C4-2B (cell line): ENCODE data around the gene ZNF521.

Source experiments
- H3K27ac ChIP-seq: fragments of 450-650 bp; 2 replicates; pipeline ENCODE4 v1.5.1; 2017
- ZFX ChIP-seq: fragments of 450-650 bp; IDR thresholded peaks from 2 replicates; pipeline ENCODE4 v1.6.1; 2017
- TF ChIP-seq, protein P1 (sequence below): fragments of 450-650 bp; conservative IDR thresholded peaks from 2 replicates; pipeline ENCODE4 v1.5.1; 2017; ENCODE audit warnings: mild to moderate bottlenecking

The ZNF521 gene

DNA sequence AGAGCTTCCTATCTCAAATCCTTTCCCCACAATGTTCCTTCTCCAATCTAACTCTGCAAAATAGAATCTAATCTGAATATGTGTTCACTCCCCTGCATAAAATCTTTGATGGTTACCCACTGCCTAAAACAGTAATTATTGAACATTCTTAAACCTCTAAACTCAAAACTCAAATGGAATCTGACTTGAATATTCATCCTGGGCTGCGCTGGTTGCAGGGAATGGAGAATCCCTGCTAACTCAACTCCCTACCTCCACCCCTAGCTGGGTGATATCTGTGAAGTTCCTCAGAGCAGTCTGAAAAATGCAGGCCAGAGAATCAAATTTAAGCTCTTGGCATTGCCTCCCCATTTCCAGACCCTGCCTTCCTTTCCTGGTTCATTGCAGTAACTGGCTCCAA, 44.8 kb downstream of the ZNF521 start:
- TF ChIP-seq ZFX, result no peak
- TF ChIP-seq, protein P1, sequence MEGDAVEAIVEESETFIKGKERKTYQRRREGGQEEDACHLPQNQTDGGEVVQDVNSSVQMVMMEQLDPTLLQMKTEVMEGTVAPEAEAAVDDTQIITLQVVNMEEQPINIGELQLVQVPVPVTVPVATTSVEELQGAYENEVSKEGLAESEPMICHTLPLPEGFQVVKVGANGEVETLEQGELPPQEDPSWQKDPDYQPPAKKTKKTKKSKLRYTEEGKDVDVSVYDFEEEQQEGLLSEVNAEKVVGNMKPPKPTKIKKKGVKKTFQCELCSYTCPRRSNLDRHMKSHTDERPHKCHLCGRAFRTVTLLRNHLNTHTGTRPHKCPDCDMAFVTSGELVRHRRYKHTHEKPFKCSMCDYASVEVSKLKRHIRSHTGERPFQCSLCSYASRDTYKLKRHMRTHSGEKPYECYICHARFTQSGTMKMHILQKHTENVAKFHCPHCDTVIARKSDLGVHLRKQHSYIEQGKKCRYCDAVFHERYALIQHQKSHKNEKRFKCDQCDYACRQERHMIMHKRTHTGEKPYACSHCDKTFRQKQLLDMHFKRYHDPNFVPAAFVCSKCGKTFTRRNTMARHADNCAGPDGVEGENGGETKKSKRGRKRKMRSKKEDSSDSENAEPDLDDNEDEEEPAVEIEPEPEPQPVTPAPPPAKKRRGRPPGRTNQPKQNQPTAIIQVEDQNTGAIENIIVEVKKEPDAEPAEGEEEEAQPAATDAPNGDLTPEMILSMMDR, result no peak
- no peak overlapping the region for H3K27ac ChIP-seq

DNA sequence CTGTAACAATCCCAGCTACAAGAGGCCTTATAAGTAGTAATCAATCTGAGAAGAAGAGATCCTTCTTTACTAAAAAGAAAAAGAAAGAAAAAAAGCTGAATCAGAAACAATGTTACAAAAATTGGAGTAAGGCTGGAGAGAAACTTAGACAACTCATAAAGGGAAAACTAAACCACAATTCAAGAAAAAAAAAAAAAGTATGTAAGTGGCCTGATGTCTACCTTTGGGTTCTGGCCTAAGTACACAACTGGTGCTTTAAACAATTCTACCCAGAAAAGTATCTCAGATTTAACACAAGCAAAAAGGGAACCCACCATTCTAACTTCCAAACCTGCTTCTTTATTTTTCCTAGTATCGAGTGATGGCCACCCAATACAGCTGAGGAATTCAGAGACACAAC, 45.3 kb downstream of the ZNF521 start:
- no peak overlapping the region for H3K27ac ChIP-seq
- TF ChIP-seq, protein P1, result no peak
- no peak for TF ChIP-seq ZFX

DNA sequence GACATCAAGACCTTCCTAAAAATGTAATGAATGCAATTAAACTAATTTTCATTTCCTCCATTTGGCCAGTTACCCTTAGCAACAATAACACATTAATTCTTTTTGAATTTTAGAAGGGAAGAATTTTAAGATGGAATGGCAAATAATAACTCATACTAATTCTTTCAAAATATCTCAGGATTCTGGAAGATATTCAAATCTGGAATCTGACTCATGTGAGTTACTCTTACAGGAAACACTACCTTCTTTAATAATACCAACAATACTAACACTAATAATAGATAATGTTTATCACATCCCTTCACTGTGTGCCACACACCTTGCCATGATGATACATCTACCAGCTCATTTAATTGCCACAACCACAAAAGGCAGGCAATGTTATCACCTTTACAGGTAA, 46.4 kb downstream of the ZNF521 start:
- no peak for TF ChIP-seq ZFX
- TF ChIP-seq, protein P1, result no peak
- H3K27ac ChIP-seq, result no peak overlapping the region

DNA sequence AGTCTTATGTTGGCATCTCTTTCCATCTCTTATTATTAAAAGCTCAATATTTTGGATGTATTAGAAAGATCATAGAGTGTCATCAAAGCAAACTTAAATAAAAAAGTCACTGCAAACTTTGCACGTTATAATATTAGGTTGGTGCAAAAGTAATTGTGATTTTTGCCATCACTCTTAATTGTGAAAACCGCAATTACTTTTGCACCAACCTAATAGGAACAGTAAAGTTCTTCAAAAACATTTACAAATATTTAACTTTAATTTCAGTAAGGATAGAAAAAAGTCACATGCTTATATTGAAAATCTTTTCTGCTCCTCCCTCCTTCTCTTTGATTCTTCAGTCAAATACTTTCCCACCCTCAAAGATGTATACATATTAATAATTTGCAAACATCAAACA, 51.5 kb downstream of the ZNF521 start:
- no peak overlapping the region for H3K27ac ChIP-seq
- TF ChIP-seq ZFX, result no peak
- TF ChIP-seq, protein P1, result no peak

DNA sequence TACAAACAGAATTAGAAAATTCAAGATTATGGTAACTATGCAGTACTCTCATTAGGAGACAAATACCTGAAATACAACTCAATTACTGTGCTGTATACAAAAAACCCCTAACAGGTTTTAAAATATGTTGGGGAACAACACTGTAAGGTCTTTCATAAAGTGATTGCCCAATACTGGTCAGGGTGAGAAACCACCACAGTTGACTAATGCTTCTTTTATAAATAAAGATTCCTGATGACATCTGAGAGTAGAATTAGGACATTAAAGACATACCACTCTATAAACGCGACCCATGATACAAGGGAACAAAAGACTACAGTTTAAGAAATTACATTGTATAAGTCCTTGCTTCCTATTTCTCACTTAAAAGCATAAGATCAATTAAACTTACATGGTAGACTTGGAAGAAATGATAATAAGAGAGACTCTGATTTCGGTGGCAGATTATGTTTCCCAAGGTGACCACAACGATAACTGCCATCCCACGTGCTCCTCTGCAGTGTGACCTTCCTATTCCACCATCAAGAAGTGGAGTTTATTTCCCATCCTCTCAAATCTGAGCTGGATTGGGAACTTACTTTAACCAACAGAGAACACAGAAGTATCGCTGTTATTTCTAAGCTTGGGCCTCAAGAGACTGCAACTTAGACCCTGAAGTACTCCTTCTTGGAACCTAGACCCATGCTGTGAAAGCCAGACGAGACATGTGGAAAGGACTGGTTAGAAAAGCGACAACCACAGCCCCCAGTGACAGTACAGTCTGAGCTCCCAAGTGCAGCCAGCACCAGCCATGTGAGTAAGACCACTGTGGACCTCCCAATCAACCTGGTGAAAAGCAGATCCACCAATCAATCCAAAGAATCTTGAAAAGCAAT, 52.3 kb downstream of the ZNF521 start:
- TF ChIP-seq, protein P1, result no peak
- TF ChIP-seq ZFX, result no peak
- no peak overlapping the region for H3K27ac ChIP-seq

DNA sequence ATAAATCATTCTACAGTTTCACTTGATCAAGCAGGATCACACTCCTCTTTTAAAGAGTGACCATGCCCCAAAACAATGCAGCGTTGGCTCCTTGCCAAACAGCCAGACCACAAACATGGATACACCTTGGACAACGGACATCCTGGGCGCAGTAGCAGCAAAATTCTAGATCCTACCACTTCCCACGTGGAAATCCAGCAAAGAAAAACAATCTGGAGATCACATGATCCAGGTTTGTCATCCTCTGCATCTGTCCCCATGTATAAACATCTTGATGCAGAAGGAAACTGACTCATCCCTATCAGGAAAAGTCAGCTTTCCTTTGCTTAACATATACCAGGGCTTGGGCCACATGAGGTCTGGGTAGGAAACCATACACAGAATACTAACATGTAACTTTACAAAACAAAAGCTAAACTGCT, 53.1 kb downstream of the ZNF521 start:
- H3K27ac ChIP-seq, result no peak overlapping the region
- no peak for TF ChIP-seq ZFX
- TF ChIP-seq, protein P1, result no peak

DNA sequence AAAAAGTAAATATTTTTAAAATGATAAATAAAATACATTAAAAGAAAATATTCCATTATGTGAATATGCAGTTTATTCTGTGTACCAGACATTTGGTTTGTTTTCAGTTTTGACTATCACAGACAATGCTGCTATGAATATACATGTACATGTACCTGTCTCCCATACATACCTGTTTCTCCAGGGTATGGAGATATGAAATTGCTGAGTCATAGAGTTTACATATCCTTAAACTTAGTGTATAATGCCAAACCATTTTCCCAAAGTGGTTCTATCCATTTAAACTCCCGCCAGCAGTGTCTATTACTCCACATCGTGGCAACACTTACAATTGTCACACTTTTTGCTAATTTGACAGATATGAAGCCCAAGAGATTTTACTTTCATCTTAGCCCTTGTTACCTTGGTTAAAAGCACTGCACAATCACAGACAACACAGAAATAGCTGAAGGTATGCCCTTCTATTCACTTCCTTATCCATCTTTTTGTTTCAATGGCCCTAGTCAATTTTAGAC, 56.3 kb downstream of the ZNF521 start:
- no peak overlapping the region for H3K27ac ChIP-seq
- TF ChIP-seq, protein P1, result no peak
- no peak for TF ChIP-seq ZFX
